RPMI8226 (cell line): ENCODE data around the gene MISP3.
A peak's percentile ranks its signal among the peaks of the same experiment; 100 is the strongest.

Experiments
- DNase-seq: peaks from one replicate; pipeline ENCODE4 v3.0.0-alpha.2; 2015

Gene MISP3

DNA sequence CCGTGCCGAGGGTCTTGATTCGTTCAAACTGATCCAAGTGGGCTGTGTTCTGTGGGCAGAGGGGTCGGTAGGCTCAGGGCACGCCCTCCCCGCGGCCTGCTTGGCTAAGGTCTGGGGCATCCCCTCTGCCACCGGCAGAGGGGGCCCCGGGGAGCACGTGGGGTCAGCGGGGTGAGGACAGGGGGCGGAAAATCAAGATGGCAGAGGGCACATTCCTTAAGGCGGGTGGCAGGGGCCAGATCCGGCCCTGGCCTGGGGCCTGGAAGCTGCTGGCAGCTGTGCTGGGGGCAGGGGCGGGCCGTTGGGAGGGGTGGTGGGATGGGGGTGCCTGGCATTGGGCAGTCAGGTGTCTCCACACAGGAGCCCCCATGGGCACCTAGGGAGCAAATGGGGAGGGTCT lies 34.3 kb downstream of the MISP3 start:
- no peak for DNase-seq

DNA sequence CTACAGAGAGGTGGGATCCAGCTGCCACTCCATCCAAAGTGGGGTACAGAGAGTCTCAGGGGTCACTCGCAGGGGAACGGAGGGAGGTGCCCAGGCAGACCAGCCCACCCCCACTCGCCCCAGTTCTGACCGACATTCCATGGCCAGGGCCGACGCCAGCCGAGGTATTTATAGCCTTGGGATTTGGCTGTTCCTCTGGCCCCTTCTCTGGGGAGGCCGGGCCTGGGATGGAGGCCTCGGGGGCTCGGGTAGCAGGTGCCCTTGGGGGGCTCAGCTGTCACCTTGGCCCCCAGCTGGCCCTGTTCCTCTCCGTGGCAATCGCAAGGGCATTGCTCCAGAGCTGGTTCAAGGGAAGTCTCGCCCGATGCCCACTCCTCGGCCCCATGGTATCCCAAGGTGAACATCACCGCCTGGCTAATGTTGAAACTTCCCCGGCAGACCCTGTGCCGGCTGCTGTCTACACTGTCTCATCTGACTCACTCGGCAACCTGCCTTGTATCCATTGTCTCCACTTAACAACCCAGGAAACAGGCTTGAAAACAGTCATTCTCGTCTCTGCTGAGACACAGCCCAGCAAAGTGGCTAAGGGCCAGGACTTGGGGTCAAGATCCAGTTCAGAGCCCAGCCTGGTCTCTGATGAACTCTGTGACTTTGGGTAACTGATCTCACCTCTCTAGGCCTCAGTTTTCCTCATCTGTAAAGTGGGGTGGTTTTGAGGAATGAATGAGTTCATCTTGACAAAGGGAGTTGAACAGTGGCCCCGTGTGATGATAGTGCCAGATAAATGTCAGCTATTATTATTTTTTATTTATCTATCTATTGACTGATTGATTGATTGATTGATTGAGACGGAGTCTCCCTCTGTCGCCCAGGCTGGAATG lies 35.2 kb downstream of the MISP3 start:
- DNase-seq, result no peak

DNA sequence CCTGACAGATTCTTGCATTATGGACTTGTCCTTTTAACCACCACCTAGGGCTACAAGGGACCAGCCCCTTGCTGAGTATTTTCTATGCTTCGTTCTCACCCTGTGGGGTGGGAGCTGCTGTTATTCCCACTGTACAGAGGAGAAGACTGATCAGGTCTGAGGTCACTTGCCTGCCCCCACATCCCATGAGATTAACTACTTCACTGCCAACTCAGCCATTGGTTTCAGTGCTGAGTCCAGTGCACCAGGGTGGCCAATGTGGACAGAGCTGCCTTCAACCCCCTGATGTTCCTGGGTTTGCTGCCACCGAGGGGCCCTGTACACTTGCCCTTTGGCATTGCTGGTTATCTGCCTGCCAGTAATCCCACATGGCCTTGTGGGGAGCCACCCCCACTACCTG lies 38.1 kb downstream of the MISP3 start:
- DNase-seq, result no peak

DNA sequence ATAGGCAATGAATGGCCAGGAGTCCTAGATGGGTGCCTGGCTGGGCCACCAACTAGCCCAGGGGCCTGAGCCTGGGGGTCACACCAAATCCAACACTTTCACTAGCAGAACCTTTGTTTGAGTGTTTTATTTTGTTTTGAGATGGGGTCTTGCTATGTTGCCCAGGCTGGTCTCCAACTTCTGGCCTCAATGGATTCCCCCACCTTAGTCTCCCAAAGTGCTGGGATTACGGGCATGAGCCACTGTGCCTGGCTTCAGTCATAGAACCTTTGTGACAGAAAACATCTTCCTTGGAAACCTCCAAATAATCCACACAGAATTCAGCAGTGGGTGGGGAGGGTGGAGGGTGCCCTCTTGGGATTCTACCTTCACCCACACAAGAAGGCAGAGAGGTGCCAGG lies 38.9 kb downstream of the MISP3 start:
- no peak for DNase-seq

DNA sequence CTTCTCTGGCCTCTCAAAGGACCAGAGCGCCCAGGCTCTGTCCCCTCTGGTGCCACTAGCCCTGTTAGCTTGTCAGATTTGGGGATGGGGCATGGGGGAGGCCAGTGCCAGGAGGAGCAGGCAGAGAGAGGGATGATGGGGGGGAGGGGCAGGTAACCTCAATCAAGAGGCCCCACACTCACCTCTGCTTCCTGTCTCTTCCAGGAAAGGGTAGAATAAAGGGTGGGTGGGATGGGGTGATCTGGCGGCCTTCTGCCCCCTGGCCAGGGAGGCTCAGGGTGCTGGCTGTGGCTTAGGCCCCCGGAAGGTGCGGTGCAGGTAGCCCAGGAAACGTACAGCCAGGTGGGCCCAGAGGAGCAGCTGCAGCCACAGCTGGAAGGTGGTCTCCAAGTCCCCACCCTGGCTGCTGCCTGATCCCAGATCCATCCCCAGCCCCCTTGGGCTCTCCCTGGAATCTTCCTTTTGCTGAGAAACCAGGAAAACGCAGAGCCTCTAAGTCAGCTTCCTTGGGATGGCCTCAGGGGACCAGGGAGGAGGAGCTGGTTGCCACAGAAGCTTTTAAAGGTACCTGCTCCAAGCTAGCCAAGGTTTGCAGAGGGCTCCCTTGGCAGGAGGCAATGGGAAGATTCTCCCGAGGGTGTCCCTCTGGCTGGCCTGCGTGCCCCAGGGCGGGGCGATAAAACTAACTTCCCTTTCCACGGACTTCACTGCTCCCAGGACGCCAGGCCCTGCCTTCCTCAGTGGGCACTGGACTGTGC lies 39.6 kb downstream of the MISP3 start:
- no peak for DNase-seq

DNA sequence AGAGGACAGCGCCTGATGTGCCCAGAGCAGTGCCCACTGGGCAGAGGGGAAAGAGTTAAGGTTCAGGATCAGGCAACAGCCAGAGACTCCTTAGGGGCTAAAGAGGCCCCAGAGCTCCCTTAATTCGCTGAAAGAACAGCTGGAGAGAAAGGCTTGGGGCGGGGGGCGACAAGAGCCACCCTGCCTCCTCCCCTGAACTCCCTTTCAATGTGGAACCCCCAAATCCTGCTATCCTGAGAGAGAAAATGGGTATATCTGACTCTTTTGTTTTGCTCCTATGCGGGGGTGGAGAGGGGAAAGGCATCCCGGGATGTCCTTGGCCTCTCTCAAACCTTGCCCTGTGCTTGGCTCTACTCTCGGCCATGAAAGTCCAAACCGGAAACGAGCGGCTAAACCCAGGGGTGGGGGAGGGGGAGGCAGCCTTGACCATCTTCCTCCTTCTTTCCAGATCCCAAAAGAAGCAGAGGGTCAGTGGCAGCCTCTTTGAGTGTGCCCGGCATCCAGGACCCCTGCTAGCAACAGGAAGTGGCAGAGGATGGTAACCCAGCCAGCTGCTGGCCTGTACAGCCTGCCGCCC lies 40.3 kb downstream of the MISP3 start:
- no peak for DNase-seq

DNA sequence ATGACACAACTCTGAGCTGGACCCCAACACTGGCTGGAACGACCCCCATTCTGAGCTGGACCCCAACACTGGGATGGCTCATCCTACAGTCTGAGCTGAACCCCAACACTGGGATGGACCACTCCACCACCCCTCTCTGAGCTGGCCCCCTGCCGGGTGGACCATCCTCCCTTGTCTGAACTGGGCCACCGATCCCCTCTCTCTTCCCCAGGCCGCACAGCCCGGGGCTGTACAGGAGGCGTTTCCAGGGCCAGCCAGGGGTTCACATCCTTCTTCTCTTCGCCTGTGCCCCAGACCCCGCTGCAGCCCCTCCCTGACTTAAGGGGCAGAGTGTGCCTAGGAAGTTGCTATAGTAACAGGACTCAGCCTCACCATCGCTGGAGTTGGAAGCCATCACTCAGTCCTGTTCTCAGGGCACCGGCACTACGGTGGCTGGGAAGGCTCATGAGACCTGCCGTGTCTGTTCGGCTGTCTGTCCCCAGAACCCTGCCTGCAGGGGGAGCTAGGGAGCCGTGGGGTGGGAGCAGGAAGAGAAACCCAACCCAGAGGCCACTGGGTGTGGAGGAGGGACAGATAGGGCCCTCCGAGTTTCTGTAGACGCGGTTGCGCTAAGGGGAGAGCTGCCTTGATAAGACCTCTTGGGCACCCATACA lies 41.3 kb downstream of the MISP3 start:
- DNase-seq, result peak; percentile 35

DNA sequence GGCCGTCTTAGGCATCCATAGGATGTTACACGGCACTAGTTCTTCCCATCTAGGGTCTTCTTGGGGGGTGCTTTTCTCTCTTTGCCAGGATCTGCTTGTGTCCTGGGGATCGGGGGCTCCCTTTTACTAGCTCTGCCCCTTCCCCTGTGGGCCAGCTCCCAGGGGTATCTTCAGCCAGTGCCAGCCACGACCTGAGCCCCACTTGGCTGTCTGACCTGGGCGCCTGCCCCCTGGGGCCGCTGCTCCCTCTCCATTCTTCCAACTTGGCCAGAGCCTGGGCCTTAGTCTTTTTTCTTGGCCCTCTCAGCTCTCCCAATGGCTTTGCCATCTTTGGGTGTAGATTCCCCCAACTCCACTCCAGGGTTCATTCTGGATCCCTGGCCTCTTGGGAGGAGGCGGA lies 41.9 kb downstream of the MISP3 start:
- no peak for DNase-seq

DNA sequence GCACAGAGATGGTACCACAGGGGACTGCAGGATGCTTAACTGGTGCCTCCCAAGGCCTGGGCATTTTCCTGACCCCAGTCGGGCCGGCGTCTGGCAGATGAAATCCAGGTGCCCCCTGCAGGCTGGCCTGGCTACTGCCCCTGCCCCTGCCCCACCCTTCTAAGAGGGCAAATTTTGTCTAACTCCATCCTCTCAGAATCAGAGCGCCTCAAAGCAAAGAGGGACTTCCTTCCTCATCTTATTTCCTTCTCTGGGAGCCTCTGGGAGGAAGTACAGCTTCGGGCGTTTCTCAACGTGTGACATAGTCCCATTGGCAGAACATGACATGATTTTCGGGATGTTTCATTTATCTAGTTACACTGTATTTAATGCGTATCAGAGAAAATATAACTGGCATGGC lies 42.3 kb downstream of the MISP3 start:
- DNase-seq, result peak; percentile 62

DNA sequence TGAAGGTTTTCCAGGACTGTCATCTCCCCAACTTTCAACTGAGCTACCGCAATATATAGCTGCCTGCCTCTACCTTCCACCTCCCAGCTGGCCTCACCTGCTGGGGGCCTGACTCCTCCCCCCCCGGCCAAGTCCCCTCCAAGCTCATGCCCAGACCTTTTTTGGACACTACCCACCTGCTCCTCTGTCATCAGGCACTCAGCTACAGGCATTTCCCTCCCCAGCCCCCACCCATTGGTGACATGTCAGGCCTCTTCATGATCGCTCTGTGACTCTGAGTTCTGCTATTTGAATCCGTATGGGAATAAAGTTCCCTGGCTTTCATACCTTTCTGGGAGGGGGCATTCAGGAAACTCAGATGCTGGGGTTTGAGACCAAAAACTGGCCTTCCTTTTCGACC lies 43.2 kb downstream of the MISP3 start:
- DNase-seq, result no peak

DNA sequence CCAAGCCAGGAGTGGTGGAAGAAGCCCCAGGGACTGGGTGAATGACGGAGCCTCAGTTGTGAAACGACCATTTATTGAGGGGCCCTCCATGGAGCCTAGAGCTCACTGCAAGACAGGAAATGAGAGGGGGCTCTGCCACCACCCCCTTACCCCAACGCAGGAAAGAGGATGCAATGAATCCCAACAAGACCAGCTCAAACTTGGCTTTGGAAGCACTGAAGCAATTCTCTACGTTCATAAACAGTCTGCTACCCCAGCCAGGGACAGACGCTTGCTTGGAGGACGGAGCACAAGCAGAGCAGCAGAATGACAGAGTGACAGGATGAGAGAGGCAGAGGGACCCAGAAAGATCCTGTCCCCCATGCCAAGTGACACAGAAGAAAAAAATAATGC lies 43.9 kb downstream of the MISP3 start:
- DNase-seq, result no peak

DNA sequence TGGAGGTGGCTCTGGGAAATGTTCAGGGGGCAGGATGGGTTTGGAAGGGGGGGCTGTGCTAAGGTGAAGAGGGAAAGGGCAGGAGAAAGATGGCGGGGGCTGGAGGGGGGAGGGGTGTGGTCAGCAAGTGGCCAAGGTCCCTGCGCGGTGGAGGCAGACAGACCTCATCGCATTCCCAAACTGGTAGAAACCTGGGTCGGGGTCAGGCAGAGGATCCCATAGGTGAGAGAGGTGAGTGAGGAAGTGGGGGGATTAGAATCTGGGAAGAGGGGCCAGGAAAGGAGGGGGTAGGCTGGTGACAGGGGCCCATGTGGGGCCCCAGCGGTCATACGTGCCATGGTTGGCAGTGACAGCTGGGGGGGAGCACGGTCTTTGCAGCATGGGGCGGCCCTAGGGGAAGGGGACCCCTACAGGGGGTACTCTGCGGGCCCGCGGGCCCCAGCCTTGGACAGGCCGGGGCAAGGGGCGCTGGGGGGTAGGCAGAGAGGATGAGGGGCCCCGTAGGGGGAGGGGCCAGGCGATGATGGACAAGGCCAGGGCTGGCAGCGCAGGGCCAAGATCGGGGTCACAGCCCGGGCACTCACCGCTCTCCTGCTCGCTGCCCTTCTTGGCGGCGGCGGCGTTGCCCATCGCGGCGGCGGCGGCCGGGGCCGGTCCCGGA lies 44.5 kb downstream of the MISP3 start:
- DNase-seq, result peak; percentile 25

DNA sequence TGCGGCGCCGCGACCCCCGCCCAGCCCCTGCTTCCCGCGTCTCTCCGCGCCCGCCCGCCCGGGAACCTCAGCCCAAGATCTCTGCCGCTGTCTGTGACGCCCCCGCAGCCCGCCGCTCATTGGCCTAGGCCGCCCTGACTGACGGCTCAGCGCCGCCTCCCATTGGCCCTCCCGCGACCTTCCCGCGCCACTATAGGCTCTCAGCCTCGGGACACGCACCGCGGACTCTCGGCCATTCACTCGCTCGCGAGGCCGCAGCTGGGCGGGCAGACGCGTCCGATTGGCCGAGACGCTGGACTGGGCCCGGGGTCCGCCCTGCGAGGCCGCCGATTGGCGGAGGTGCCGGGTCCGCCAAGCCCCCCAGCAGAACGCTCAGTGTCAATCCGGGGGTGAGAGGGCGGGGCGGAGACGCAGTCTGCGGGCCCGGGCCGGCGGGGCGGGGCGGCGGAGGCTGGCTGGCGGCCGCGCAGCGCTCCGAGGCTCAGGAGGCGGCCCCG lies 45.1 kb downstream of the MISP3 start, which contains the start of gene PRKACA:
Gene PRKACA, minus strand, starts transcription at position 95 of the 497 bp plus-strand sequence. CDS start 215 bp downstream, outside the sequence.
- DNase-seq, result peak; percentile 99

DNA sequence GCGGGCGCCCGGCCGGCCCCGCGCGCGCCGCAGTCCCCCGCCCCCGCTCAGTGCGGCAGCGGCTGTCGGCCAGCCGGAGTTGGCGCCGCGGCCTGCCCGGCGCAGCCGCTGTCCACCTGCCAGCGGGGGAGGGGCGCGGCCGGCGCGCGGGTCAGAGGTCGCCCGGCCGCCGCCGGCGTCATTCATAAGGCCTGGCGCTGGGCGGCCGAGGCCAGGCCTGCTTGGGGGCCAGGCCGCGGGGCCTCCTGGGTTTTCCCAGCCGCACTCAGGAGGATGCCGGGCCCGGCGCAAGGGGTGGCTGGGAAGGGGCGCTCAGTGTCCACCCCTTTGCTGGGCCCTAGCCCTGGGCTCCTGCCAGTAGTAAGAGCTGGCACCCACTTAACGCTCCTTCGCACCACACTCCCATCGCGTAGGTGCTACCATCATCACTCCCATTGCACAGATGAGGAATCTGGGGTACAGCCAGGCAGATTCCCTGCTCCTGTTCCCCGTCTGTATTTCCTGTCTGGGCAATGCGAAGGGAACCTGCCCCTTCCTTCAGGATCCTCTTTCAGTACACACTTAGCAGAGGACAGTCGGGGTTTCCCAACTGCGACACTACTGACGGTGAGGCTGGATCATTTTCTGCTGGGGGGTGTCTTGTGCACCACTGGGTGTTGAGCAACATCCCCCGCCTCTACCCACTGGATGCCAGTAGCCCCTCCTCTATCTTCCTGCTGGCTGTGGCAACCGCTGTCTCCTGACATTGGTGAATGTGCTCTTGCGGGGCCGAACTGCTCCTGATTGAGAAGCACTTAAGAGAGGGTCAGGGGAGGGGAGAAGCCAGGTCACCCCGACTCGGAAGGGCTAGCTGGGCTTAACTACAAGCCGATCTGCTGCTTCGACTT lies 45.8 kb downstream of the MISP3 start:
- no peak for DNase-seq

DNA sequence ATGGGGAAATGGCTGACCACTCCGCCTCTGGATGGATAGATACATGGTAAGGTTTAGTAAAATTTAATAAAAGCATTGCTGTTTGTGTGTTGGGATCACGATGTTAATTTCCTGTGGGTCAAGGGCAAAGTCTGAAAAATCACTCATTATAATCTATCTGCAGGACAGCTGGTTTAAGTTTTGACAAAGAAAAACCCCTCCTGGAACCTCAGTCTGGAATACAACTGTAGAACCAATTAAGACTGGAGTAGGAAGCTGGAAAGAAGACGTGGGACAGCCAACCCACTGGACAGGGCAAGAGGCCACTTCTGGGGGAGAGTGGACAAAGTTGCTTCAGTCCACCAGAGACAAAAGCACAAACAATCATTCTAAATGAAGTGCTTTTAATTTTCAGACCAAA lies 46.6 kb downstream of the MISP3 start:
- no peak for DNase-seq

DNA sequence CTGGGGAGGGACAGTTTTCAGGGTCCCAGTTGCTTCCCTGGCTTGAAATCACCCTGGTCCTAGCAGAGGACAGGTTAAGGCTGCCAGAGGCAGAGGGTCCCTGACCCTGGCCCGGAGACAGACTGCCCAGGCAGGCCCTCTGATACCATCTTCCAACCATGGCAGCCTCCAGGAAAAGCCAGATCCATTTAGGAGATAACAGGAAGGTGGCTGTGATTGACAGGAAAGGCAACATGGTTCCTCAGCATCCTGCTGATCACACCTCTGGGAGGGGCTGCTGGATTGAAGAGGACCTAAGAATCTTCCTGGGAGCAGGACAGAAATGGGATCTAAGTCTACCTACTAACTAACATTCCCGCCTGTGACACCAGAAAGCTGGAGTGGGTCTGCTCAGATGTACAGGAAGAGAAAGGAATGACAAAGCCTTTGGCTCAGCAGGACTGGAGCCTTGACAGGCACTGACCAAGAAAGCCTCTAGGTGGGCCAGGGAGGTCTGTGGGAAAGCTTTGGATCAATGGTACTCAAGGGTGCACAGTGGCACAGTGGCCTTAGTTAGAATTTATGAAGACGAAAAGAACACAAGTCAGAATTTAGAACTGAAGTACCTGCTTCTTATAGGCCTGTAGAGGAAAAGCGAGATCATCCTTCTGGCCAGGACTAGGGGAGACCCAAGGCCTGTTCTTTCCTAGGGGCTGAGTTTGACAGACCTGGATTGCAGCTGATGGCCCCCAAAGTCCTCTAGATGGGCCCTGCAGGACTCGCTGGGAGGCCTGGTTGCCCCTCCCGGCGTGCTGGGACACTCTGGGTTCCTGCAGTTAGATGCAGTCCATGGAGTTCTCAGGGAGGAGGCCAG lies 47.3 kb downstream of the MISP3 start:
- no peak for DNase-seq

DNA sequence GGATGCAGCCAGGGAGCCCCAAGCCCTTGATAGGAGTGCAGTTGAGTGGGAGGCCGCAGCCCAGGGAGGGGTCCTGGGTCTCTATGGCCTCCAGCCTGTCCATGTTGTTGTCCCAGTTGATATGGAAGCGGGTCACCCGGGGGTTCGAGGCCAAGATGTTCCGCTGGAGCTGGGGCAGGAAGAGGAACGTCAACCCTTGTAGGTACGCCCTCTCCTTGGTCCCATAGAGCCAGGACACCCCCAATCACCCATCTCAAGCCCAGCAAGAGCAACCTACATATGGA lies 47.9 kb downstream of the MISP3 start:
- DNase-seq, result no peak

DNA sequence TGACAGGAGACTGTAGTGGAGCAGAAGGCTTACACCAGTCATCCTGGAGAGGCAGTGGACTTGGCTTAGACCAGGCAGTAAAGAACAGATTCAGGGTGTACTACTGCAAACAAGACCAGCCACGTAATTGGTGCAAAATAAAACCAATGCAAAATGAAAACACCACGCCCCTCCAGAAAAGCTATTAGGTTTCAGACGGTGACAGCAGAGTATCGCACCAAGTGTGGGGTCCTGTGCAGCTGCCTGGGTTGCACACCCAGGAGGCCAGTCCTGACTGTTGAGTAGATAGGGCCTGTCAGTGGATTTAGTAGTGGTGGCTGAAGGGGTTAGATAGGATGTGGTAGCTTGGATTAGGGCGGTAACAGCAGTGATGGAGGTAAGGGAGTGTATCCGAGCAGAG lies 50.3 kb downstream of the MISP3 start:
- no peak for DNase-seq
